GM12892 (cell line): ENCODE data around the gene MYL3.

Experiments used
- DNase-seq: peaks from one replicate; pipeline ENCODE4 v3.0.0; 2011; ENCODE audit not compliant: insufficient read length
- FAIRE-seq: peaks from 2 replicates; lab custom pipeline; 2011; peaks lifted over from hg19 to GRCh38; lab: Jason Lieb, UNC
- POLR2A ChIP-seq: IDR thresholded peaks from 2 replicates; pipeline ENCODE4 v1.6.1; 2011; ENCODE audit warnings: low read depth, low read length, control low read depth
- POLR2AphosphoS5 ChIP-seq: IDR thresholded peaks from 2 replicates; pipeline ENCODE4 v1.6.1; 2011; ENCODE audit warnings: low read depth, low read length, control low read depth
- TAF1 ChIP-seq: IDR thresholded peaks from 2 replicates; pipeline ENCODE4 v1.6.1; 2011; ENCODE audit warnings: low read depth, mild to moderate bottlenecking, control low read depth, low read length, borderline replicate concordance

The MYL3 gene

GRCh38 chr3:46880884-46881595 is 17.8 kb upstream of the MYL3 start:
- FAIRE-seq (no peak), DNase-seq (no peak)
- TF ChIP-seq TAF1 (no peak), POLR2AphosphoS5 (no peak), POLR2A (no peak)

GRCh38 chr3:46878781-46879436 is 15.7 kb upstream of the MYL3 start:
- no peak for DNase-seq

GRCh38 chr3:46877406-46878125 is 14.3 kb upstream of the MYL3 start, which contains the start of gene PTH1R:
Gene PTH1R (plus strand): TSS chr3:46877721. CDS start chr3:46883560, 5,839 bp downstream.
- FAIRE-seq (no peak), DNase-seq (no peak)
- TF ChIP-seq POLR2AphosphoS5, result no peak
- no peak for TF ChIP-seq POLR2A
- no peak for TF ChIP-seq TAF1

More at GRCh38 chr3:46878781-46879436, 15.7 kb upstream of the MYL3 start:
- no peak for FAIRE-seq
- TF ChIP-seq POLR2A (no peak), POLR2AphosphoS5 (no peak), TAF1 (no peak)

DNA sequence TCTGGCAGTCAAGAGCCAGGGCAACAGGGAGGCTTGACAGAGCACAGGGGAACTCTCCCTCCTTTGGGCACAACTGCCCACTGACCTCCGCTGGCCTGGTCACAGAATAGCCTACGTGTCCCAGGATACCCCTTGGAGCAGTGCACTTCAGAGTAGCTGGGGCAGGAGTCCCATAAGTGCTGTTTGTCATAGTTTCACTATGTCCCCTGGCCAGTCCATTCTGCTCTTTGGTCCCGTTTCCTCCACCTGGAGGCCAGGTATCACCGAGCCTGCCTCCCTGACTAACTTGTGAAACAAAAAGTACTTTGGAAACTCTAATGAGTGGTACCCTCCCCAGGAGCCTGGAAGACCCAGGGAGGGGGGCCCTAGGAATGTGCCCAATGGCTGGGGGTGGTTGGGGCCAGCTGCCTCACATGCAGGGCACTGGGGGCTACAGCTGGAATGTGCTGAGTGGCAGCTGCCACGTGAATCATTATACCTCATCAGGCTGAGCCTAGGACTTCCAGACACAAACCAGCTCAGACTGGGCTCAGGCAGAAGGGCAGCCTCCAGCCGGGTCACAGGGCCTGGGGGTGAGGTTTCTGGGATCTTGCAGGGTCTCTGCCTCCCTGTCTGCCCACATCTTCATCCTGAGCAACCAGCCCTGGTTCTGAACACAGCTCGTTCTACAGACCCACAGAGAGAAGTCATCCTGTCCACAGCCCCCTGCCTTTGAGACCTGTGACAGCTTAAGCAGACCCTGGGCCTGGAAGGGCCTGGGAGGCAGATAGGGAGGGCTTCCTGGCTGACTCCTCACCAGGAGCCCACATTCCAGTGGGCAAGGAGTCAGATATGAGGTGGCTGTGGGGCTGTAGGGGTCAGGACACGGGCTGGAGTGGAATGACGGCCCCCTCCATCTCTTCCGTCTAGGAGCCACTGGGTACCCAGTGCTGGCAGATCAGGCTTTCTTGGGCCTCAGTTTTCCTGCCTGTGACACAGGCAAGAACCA is 13.4 kb upstream of the MYL3 start:
- no peak for DNase-seq
- TF ChIP-seq POLR2AphosphoS5, result no peak
- TF ChIP-seq TAF1, result no peak
- TF ChIP-seq POLR2A, result no peak
- no peak for FAIRE-seq

DNA sequence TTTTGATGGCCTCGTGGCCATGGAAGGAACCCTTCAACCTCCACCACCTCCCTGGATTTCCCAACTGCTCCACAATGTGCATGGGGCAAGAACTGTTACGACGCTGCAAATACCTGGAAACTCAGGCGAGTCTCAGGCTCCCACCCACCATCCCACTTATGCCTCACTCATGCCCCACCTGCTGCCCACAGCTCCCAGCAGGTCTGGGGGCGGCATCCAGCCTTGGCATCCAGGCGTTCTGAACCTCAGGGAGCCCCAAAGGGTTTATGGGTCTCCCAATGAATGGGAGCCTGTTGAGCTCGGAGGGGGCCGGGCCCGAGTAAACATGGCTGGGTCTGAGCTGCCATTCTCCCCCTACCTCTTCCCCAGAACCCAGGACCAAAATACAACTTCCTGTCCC is 12.3 kb upstream of the MYL3 start:
- DNase-seq (no peak), FAIRE-seq (no peak)
- TF ChIP-seq TAF1, result no peak
- TF ChIP-seq POLR2AphosphoS5, result no peak
- TF ChIP-seq POLR2A, result no peak

DNA sequence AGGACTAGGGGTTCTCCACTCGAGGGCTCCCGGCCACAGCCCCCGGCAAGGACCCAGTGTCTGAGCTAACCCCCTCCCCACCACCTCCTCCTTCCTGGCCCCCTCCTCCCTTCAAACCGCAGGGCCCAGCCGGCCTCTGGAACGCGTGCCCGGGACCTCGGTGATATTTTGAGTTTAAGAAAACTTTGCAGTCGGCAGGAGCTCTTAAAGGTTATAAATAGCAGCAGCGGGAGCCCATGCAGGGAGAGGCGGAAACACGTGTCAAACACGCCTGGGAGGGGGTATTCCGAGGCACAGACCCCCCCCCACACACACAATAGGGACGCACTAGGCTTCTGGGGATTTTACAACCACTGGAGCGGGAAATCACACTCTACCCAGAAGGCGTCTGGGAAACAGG is 11.2 kb upstream of the MYL3 start:
- TF ChIP-seq TAF1 (no peak), POLR2A (no peak), POLR2AphosphoS5 (no peak)
- DNase-seq, result no peak
- no peak for FAIRE-seq

GRCh38 chr3:46873521-46873920 is 10.3 kb upstream of the MYL3 start:
- DNase-seq (no peak), FAIRE-seq (no peak)
- no peak for TF ChIP-seq POLR2AphosphoS5
- no peak for TF ChIP-seq POLR2A
- TF ChIP-seq TAF1, result no peak

- FAIRE-seq (no peak), DNase-seq (no peak)
- TF ChIP-seq TAF1 (no peak), POLR2A (no peak), POLR2AphosphoS5 (no peak)
Observed at GRCh38 chr3:46871222-46871621, 8.0 kb upstream of the MYL3 start.

DNA sequence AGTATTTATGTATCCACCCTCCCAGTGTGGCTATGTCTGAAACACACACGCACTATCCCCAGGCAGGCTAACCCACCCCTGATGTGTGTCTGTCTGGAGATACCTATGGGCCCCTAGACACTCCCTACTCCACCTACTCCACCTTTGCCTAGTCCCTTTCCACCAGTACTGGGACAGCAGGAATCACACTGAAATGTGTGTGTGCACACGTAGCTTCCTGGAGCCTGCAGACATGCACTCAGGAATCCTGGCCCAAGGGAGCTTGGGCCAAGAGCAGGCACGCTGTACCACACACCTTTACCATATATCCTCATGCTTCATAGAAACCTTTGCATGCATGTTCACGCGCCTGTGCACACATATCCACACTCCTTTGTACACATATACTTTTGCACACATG is 7.4 kb upstream of the MYL3 start:
- DNase-seq, result no peak
- no peak for TF ChIP-seq POLR2A
- no peak for TF ChIP-seq POLR2AphosphoS5
- no peak for TF ChIP-seq TAF1
- FAIRE-seq, result no peak

DNA sequence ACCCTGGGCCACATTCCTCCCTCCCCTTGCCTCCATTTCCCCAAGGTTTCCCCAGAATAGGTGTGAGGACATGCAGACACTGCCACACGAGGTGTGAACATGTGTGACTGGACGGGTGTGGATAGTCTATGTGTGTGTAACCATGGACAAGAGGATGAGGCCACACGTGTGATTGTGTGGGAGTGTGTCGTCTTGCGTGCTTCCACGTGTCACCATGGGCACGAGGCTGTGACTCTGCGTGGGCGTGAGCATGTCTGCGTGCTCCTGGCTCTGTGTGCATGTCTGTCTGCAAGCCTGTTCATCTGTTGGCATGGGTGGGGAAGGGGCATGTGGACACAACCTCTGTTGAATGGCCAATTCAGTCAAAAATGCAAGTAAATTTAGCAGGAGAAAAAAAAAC is 6.2 kb upstream of the MYL3 start:
- no peak for FAIRE-seq
- TF ChIP-seq TAF1 (no peak), POLR2AphosphoS5 (no peak), POLR2A (no peak)
- DNase-seq, result no peak

DNA sequence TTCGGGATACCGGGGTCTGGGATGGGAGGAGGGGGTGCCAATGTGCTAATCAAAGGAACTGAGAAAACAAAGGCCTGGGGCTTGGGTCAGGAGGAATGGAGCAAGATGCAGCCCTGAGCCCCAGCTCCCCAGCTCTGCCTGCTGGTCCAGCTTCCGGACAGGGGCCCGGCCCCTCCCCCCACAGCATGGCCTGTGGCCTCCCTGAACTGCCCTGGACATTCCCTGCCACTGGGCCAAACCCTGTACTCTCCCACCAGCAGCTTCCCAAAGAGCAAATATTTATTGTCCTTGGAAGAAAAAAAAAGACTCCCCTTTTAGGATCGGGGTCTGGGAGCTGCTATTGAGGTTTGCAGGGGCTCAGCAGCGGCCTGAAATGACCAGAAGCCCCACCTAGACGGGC is 5.7 kb upstream of the MYL3 start:
- FAIRE-seq, result no peak
- DNase-seq, result no peak
- no peak for TF ChIP-seq TAF1
